GM23338 (cell line): ENCODE measurements around the gene BACH1. TPM values are rescaled to one million over a fixed set of nuclear protein-coding genes. Genes with fewer than 3 reads are reported as not detected.

Source experiments
- ATAC-seq: fragments of 200-7000 bp; cut with Tn5 transposase; 3 replicates; pipeline ENCODE4 v1.9.1; 2020
- DNase-seq: peaks from one replicate; pipeline ENCODE4 v3.0.0-alpha.2; 2015; ENCODE audit warnings: low spot score
- H2AFZ ChIP-seq: fragments of 200-600 bp; sonication (generic); 2 replicates; pipeline ENCODE4 v1.8.0; 2016; ENCODE audit warnings: antibody characterized with exemption, mild to moderate bottlenecking, moderate library complexity
- H3F3A ChIP-seq: fragments of 200-600 bp; sonication (generic); replicated peaks from 2 replicates; pipeline ENCODE4 v1.8.0; 2017; ENCODE audit warnings: antibody characterized with exemption, mixed run types, low read depth
- H3K27ac ChIP-seq: fragments of 200-600 bp; sonication (generic); 2 replicates; pipeline ENCODE4 v1.6.1; 2016; ENCODE audit warnings: low read depth
- H3K27me3 ChIP-seq: fragments of 200-600 bp; sonication (generic); 2 replicates; pipeline ENCODE4 v1.8.0; 2016; ENCODE audit warnings: mild to moderate bottlenecking, mixed run types, moderate library complexity; ENCODE audit not compliant: insufficient read depth
- H3K36me3 ChIP-seq: fragments of 200-600 bp; sonication (generic); 2 replicates; pipeline ENCODE4 v1.8.0; 2016; ENCODE audit warnings: mild to moderate bottlenecking; ENCODE audit not compliant: insufficient read depth
- H3K4me1 ChIP-seq: fragments of 200-600 bp; sonication (generic); 2 replicates; pipeline ENCODE4 v1.8.0; 2016; ENCODE audit warnings: mild to moderate bottlenecking, moderate library complexity; ENCODE audit not compliant: insufficient read depth
- H3K4me2 ChIP-seq: fragments of 200-600 bp; sonication (generic); 2 replicates; pipeline ENCODE4 v1.7.1; 2017; ENCODE audit warnings: mixed run types
- H3K4me3 ChIP-seq: fragments of 200-600 bp; sonication (generic); 2 replicates; pipeline ENCODE4 v1.6.1; 2016; ENCODE audit warnings: mixed run types
- H3K79me2 ChIP-seq: fragments of 200-600 bp; sonication (generic); replicated peaks from 2 replicates; pipeline ENCODE4 v1.8.0; 2017; ENCODE audit warnings: mild to moderate bottlenecking; ENCODE audit not compliant: insufficient read depth
- H3K9me2 ChIP-seq: fragments of 200-600 bp; sonication (generic); 2 replicates; pipeline ENCODE4 v1.8.0; 2017; ENCODE audit not compliant: insufficient read depth
- H4K20me1 ChIP-seq: fragments of 200-600 bp; sonication (generic); replicated peaks from 2 replicates; pipeline ENCODE4 v1.8.0; 2017; ENCODE audit warnings: mild to moderate bottlenecking; ENCODE audit not compliant: insufficient read depth
- H3K27ac Mint-ChIP-seq: 2 replicates; pipeline ENCODE4 v1.8.0; 2020; ENCODE audit warnings: inconsistent platforms, mild to moderate bottlenecking, moderate library complexity, mixed read lengths
- H3K27me3 Mint-ChIP-seq: 3 replicates; pipeline ENCODE4 v1.8.0; 2022; ENCODE audit warnings: low read depth, mild to moderate bottlenecking, moderate library complexity, mixed read lengths, inconsistent platforms; ENCODE audit not compliant: insufficient read depth, poor library complexity
- H3K36me3 Mint-ChIP-seq: 3 replicates; pipeline ENCODE4 v1.8.0; 2021; ENCODE audit warnings: low read depth, mild to moderate bottlenecking, inconsistent platforms, moderate library complexity, mixed read lengths
- H3K4me1 Mint-ChIP-seq: 3 replicates; pipeline ENCODE4 v1.8.0; 2020; ENCODE audit warnings: mild to moderate bottlenecking, inconsistent platforms, mixed read lengths
- H3K4me3 Mint-ChIP-seq: 3 replicates; pipeline ENCODE4 v1.8.0; 2021; ENCODE audit warnings: moderate library complexity, mild to moderate bottlenecking, inconsistent platforms, mixed read lengths
- H3K9me3 Mint-ChIP-seq: 3 replicates; pipeline ENCODE4 v1.8.0; 2020; ENCODE audit warnings: moderate library complexity, mild to moderate bottlenecking, inconsistent platforms, mixed read lengths
- CREB1 ChIP-seq: fragments of 250-450 bp; sonication (Bioruptor Pico); IDR thresholded peaks from 2 replicates; pipeline ENCODE4 v1.5.0; 2020; ENCODE audit warnings: low read depth, mild to moderate bottlenecking, moderate library complexity
- ETS1 ChIP-seq: IDR thresholded peaks from 2 replicates; pipeline ENCODE4 v1.6.1; 2016; ENCODE audit warnings: antibody characterized with exemption
- EZH2 ChIP-seq: fragments of 200-600 bp; sonication (generic); IDR thresholded peaks from one replicate; pipeline ENCODE4 v1.8.0; 2017; ENCODE audit warnings: antibody characterized with exemption, mild to moderate bottlenecking, low read depth; ENCODE audit not compliant: unreplicated experiment
- EZH2phosphoT487 ChIP-seq: fragments of 200-600 bp; sonication (generic); IDR thresholded peaks from one replicate; pipeline ENCODE4 v1.8.1; 2018; ENCODE audit warnings: antibody characterized with exemption; ENCODE audit not compliant: unreplicated experiment
- JUNB ChIP-seq: IDR thresholded peaks from one replicate; pipeline ENCODE4 v1.6.1; 2016; ENCODE audit warnings: antibody characterized with exemption; ENCODE audit not compliant: unreplicated experiment
- NANOG ChIP-seq: IDR thresholded peaks from 2 replicates; pipeline ENCODE4 v1.6.1; 2016; ENCODE audit warnings: antibody characterized with exemption, borderline replicate concordance
- POLR2AphosphoS5 ChIP-seq: IDR thresholded peaks from 2 replicates; pipeline ENCODE4 v1.6.1; 2016; ENCODE audit warnings: antibody characterized with exemption, low read depth
- REST ChIP-seq: IDR thresholded peaks from one replicate; pipeline ENCODE4 v1.6.1; 2018; ENCODE audit warnings: antibody characterized with exemption; ENCODE audit not compliant: unreplicated experiment
- STAT1 ChIP-seq: IDR thresholded peaks from one replicate; pipeline ENCODE4 v1.6.1; 2016; ENCODE audit warnings: antibody characterized with exemption; ENCODE audit not compliant: unreplicated experiment
- ZNF114 ChIP-seq: fragments of 250-450 bp; sonication (Bioruptor Pico); IDR thresholded peaks from 2 replicates; pipeline ENCODE4 v1.5.0; 2020; ENCODE audit warnings: mild to moderate bottlenecking, moderate library complexity
- ZNF331 ChIP-seq: fragments of 250-450 bp; sonication (Bioruptor Pico); IDR thresholded peaks from 2 replicates; pipeline ENCODE4 v1.5.0; 2020; ENCODE audit warnings: low read depth, mild to moderate bottlenecking, moderate library complexity
- ZNF462 ChIP-seq: fragments of 250-450 bp; sonication (Bioruptor Pico); IDR thresholded peaks from 2 replicates; pipeline ENCODE4 v1.5.0; 2020; ENCODE audit warnings: mild to moderate bottlenecking, moderate library complexity
- polyA plus RNA-seq: library from polyadenylated mRNA; unstranded; fragments of >200 nt; fragmentation: Nextera tagmentation; extraction: Ambion mirVana; gene quantifications from 2 replicates; pipeline ENCODE4 v1.2.1, GENCODE V29; 2016
- total RNA-seq: library from RNA; depleted of rRNA; stranded (reverse); fragments of >200 nt; shearing (Covaris generic); gene quantifications from 2 replicates; pipeline ENCODE4 v1.2.3, GENCODE V29; 2014
- TF ChIP-seq, protein P1 (sequence below), 2 experiments: fragments of 200-600 bp in 1 of 2; sonication (generic) in 1 of 2; conservative IDR thresholded peaks; 2 replicates each; pipeline versions ENCODE4 v1.5.1 to v1.6.1; 2016 to 2017; ENCODE audit warnings: antibody characterized with exemption in 2 of 2, low read depth in 2 of 2, mild to moderate bottlenecking in 2 of 2, moderate library complexity in 1 of 2

BACH1 gene
- total and polyA plus RNA-seq, 2 experiments from 2014 or later, result 18.9 to 41.2 TPM

DNA sequence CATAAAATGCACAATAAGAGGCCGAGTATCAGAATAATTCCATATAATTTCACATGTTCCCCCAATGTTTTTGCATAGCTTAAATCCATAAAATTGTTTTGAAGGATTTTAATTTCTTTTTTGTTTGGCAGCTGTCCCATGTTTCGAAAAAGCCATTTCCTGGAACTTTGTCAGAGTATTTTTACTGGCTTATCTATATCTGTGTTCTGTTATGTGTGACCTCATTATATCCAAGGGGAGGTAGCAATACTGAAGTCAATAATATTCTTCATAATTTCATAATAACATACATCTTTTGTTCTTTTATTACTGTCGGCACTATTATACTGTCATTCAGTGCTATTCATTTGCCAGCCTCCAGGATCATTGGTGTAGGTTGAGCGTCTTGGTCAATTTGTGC, 9.4 kb upstream of the BACH1 start:
- Histone ChIP-seq H3K27ac (no peak overlapping the region), H3K4me2 (no peak overlapping the region), H3K36me3 (no peaks in the 10 kb centered on the region), H3K9me2 (peaks cover 14% of the 10 kb centered on the region), H2AFZ (no peak overlapping the region), H3K27me3 (no peaks in the 10 kb centered on the region), H3K4me3 (no peak overlapping the region), H3F3A (no peaks in the 10 kb centered on the region), H3K79me2 (no peaks in the 10 kb centered on the region), H3K4me1 (no peaks in the 10 kb centered on the region), H4K20me1 (no peaks in the 10 kb centered on the region)
- Mint-ChIP-seq H3K9me3 (no peaks in the 10 kb centered on the region; the same call in 1 of the 3 replicates), H3K27me3 (no peaks in the 10 kb centered on the region), H3K27ac (no peak overlapping the region), H3K4me1 (peaks cover 2% of the 10 kb centered on the region; the same call in 1 of the 3 replicates), H3K36me3 (no peaks in the 10 kb centered on the region), H3K4me3 (no peak overlapping the region)
- ATAC-seq (no peak), DNase-seq (no peak)
- no peak for TF ChIP-seq REST
- TF ChIP-seq CREB1 (CRISPR knock-in tag), result no peak
- no peak for TF ChIP-seq POLR2AphosphoS5
- TF ChIP-seq NANOG, result no peak
- no peak for TF ChIP-seq ZNF462
- no peak for TF ChIP-seq ZNF331 (CRISPR knock-in tag)
- TF ChIP-seq, protein P1, sequence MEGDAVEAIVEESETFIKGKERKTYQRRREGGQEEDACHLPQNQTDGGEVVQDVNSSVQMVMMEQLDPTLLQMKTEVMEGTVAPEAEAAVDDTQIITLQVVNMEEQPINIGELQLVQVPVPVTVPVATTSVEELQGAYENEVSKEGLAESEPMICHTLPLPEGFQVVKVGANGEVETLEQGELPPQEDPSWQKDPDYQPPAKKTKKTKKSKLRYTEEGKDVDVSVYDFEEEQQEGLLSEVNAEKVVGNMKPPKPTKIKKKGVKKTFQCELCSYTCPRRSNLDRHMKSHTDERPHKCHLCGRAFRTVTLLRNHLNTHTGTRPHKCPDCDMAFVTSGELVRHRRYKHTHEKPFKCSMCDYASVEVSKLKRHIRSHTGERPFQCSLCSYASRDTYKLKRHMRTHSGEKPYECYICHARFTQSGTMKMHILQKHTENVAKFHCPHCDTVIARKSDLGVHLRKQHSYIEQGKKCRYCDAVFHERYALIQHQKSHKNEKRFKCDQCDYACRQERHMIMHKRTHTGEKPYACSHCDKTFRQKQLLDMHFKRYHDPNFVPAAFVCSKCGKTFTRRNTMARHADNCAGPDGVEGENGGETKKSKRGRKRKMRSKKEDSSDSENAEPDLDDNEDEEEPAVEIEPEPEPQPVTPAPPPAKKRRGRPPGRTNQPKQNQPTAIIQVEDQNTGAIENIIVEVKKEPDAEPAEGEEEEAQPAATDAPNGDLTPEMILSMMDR (conservative IDR thresholded peaks at IDR 0.05; ENCODE audit: low read depth in 2 of 2), result no peak
- TF ChIP-seq ETS1, result no peak
- no peak for TF ChIP-seq EZH2phosphoT487
- no peak for TF ChIP-seq STAT1
- no peak for TF ChIP-seq EZH2
- no peak for TF ChIP-seq ZNF114 (CRISPR knock-in tag)
- no peak for TF ChIP-seq JUNB
